Activated CD4-positive, alpha-beta T cell treated with anti-CD3 and anti-CD28 coated beads, Interleukin-2, amount 10 ng/mL, durations not matched to agents 7 days and 5 days (primary cell): Measurements from ENCODE around the gene SH3PXD2B. TPM values are rescaled to one million over a fixed set of nuclear protein-coding genes. Genes with fewer than 3 reads are reported as not detected.

ENCODE experiments used
- total RNA-seq, 2 experiments: library from RNA; stranded (reverse); gene quantifications; one replicate each; pipeline ENCODE4 v1.2.3, GENCODE V29; 2021

SH3PXD2B gene
- total RNA-seq, 2 experiments from 2014 or later = 0.33 to 0.35 TPM

Other genes with a start within 250 kb of the SH3PXD2B start
- 10 to 100 TPM; 10.3 to 11.5 TPM for gene UBTD2, start 170.8 kb downstream of the SH3PXD2B start, total RNA-seq
- gene NEURL1B, start 186.7 kb upstream of the SH3PXD2B start, total RNA-seq = 1 to 10 TPM; 7.8 to 8.7 TPM